Astrocyte (in vitro differentiated cells and primary cell): ENCODE results near the gene HEY2.

ENCODE experiments used
- CTCF ChIP-seq: IDR thresholded peaks from 2 replicates; pipeline ENCODE4 v1.5.1; 2011; ENCODE audit warnings: low read depth, mild to moderate bottlenecking, inconsistent platforms, low read length, moderate library complexity; ENCODE audit not compliant: insufficient read depth
- EZH2 ChIP-seq: IDR thresholded peaks from 2 replicates; pipeline ENCODE4 v1.6.1; 2012; ENCODE audit warnings: mild to moderate bottlenecking, low read length, inconsistent platforms; ENCODE audit not compliant: insufficient read depth

DNA sequence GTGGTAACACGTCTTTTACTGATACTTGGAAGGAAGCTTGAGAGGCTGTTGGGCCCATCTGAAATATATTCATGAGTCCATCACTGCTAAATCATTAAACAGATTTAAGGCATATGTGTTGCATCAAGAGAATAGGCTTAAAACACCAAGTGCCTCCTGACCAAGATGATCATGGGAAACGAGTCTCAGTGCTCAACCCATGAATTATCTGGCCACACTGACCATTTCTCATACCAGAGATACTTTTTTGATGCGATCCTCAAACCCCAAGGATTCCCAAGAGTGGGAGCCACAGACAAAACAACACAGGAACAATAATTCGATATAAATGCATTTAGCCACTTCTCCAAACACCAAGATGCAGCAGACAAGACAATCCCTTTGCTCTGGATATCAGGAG, 17.2 kb downstream of the HEY2 start:
- no peak for TF ChIP-seq EZH2
- TF ChIP-seq CTCF, result no peak
